Measurements from ENCODE around the gene KMT2E.
A peak's percentile ranks its signal among the peaks of the same experiment; 100 is the strongest.
"Not testable (repeated sequence)": the region's sequence is repeated elsewhere in the genome, so short reads cannot be mapped to it uniquely, and the experiment has no call there.

KMT2E gene

DNA sequence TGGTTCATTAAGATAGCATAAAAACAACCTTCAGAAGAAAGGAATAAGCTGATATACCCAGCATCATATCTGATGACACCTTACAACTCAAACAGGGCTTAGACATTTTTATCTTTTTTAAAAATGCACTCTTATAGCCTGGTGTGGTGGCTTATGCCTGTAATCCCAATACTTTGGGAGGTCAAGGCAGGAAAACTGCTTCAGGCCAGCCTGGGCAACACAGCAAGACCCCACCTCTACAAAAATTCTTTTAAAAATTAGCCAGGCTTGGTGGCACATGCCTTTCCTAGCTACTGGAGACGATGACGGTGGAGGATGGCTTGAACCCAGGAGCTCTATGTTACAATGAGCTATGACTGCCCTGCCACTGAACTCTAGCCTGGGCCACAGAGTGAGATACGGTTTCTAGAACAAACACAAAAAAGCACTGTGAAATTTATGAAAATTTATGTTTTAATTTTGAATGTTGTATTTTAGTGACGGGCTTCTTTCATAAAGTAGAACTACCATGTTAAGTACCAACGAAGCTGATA is 12.3 kb upstream of the KMT2E start:
- no peak for ATAC-seq
- no peak for TF ChIP-seq SNAI2 (CRISPR knock-in tag; IDR thresholded peaks at IDR 0.05)
- TF ChIP-seq TCF4 (CRISPR knock-in tag; IDR thresholded peaks at IDR 0.05; ENCODE audit: borderline replicate concordance), result no peak
- TF ChIP-seq CSDC2 (CRISPR knock-in tag; IDR thresholded peaks at IDR 0.05), result no peak

DNA sequence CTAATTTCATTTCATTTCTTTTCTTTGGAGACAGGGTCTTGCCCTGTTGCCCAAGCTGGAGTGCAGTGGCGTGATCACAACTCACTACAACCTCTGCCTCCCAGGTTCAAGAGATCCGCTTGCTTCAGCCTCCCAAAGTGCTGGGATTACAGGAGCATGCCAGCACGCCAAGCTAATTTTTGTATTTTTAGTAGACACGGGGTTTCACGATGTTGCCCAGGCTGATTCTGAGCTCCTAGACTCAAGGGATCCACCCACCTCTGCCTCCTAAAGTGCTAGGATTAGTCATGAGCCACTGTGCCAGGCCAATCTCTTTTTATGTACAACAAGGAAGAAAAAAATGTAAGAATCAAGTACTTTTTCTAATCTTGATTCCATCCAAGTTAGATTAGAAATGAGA is 10.7 kb upstream of the KMT2E start:
- ATAC-seq, result peak; percentile 94
- TF ChIP-seq SNAI2 (CRISPR knock-in tag; IDR thresholded peaks at IDR 0.05), result no peak
- TF ChIP-seq GLIS3 (CRISPR knock-in tag; IDR thresholded peaks at IDR 0.05), result no peak
- TF ChIP-seq RARB (CRISPR knock-in tag; IDR thresholded peaks at IDR 0.05), result no peak
- TF ChIP-seq, protein P1, sequence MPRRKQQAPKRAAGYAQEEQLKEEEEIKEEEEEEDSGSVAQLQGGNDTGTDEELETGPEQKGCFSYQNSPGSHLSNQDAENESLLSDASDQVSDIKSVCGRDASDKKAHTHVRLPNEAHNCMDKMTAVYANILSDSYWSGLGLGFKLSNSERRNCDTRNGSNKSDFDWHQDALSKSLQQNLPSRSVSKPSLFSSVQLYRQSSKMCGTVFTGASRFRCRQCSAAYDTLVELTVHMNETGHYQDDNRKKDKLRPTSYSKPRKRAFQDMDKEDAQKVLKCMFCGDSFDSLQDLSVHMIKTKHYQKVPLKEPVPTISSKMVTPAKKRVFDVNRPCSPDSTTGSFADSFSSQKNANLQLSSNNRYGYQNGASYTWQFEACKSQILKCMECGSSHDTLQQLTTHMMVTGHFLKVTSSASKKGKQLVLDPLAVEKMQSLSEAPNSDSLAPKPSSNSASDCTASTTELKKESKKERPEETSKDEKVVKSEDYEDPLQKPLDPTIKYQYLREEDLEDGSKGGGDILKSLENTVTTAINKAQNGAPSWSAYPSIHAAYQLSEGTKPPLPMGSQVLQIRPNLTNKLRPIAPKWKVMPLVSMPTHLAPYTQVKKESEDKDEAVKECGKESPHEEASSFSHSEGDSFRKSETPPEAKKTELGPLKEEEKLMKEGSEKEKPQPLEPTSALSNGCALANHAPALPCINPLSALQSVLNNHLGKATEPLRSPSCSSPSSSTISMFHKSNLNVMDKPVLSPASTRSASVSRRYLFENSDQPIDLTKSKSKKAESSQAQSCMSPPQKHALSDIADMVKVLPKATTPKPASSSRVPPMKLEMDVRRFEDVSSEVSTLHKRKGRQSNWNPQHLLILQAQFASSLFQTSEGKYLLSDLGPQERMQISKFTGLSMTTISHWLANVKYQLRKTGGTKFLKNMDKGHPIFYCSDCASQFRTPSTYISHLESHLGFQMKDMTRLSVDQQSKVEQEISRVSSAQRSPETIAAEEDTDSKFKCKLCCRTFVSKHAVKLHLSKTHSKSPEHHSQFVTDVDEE (CRISPR knock-in tag; IDR thresholded peaks at IDR 0.05), result no peak
- TF ChIP-seq BACH2 (CRISPR knock-in tag; IDR thresholded peaks at IDR 0.05; ENCODE audit: borderline replicate concordance), result no peak

DNA sequence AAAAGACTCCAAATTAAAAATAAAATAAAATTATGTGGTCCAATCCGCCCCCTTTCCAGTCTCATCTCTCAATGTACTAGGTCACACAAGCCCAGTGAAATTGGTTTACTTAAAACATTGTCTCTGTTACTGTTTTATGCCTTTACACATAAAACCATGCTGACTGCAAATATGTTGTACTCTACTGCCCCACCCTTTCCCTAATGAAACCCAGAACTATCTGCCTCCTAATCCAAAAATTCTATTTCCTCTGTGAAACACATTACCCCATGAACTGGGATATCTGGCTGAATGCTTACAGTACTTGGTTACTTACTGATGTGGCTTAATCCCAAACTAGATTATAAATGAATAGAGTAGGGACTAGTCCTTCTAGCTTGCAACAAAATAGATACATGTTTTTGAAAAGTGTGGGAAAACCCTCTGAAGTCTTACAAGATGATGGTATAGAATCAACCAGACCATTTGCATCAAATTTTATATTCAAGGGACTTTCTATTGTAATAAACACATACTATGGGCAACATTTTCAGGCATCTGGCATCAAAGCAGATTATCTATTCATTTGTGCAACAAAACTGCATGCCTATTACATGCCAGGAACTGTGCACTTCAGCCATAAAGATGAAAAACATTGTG is 10.0 kb upstream of the KMT2E start:
- no peak for TF ChIP-seq ESRRG (CRISPR knock-in tag; IDR thresholded peaks at IDR 0.05)
- TF ChIP-seq CSDC2 (CRISPR knock-in tag; IDR thresholded peaks at IDR 0.05), result no peak
- no peak for TF ChIP-seq BACH2 (CRISPR knock-in tag; IDR thresholded peaks at IDR 0.05; ENCODE audit: borderline replicate concordance)
- TF ChIP-seq OSR1 (CRISPR knock-in tag; IDR thresholded peaks at IDR 0.05), result no peak
- no peak for TF ChIP-seq ISL1 (CRISPR knock-in tag; IDR thresholded peaks at IDR 0.05)
- TF ChIP-seq ZNF565 (CRISPR knock-in tag; conservative IDR thresholded peaks at IDR 0.05; ENCODE audit: low read depth), result no peak
- no peak for TF ChIP-seq TCF4 (CRISPR knock-in tag; IDR thresholded peaks at IDR 0.05; ENCODE audit: borderline replicate concordance)
- TF ChIP-seq, protein P2, sequence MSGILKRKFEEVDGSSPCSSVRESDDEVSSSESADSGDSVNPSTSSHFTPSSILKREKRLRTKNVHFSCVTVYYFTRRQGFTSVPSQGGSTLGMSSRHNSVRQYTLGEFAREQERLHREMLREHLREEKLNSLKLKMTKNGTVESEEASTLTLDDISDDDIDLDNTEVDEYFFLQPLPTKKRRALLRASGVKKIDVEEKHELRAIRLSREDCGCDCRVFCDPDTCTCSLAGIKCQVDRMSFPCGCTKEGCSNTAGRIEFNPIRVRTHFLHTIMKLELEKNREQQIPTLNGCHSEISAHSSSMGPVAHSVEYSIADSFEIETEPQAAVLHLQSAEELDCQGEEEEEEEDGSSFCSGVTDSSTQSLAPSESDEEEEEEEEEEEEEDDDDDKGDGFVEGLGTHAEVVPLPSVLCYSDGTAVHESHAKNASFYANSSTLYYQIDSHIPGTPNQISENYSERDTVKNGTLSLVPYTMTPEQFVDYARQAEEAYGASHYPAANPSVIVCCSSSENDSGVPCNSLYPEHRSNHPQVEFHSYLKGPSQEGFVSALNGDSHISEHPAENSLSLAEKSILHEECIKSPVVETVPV (CRISPR knock-in tag; IDR thresholded peaks at IDR 0.05), result no peak
- TF ChIP-seq, protein P3, sequence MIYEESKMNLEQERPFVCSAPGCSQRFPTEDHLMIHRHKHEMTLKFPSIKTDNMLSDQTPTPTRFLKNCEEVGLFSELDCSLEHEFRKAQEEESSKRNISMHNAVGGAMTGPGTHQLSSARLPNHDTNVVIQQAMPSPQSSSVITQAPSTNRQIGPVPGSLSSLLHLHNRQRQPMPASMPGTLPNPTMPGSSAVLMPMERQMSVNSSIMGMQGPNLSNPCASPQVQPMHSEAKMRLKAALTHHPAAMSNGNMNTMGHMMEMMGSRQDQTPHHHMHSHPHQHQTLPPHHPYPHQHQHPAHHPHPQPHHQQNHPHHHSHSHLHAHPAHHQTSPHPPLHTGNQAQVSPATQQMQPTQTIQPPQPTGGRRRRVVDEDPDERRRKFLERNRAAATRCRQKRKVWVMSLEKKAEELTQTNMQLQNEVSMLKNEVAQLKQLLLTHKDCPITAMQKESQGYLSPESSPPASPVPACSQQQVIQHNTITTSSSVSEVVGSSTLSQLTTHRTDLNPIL (CRISPR knock-in tag; IDR thresholded peaks at IDR 0.05; ENCODE audit: low read depth), result no peak
- TF ChIP-seq, protein P4, sequence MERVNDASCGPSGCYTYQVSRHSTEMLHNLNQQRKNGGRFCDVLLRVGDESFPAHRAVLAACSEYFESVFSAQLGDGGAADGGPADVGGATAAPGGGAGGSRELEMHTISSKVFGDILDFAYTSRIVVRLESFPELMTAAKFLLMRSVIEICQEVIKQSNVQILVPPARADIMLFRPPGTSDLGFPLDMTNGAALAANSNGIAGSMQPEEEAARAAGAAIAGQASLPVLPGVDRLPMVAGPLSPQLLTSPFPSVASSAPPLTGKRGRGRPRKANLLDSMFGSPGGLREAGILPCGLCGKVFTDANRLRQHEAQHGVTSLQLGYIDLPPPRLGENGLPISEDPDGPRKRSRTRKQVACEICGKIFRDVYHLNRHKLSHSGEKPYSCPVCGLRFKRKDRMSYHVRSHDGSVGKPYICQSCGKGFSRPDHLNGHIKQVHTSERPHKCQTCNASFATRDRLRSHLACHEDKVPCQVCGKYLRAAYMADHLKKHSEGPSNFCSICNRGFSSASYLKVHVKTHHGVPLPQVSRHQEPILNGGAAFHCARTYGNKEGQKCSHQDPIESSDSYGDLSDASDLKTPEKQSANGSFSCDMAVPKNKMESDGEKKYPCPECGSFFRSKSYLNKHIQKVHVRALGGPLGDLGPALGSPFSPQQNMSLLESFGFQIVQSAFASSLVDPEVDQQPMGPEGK (CRISPR knock-in tag; IDR thresholded peaks at IDR 0.05; ENCODE audit: borderline replicate concordance), result no peak
- TF ChIP-seq ZFP30 (CRISPR knock-in tag; IDR thresholded peaks at IDR 0.05), result no peak
- no peak for TF ChIP-seq PPARA (CRISPR knock-in tag; IDR thresholded peaks at IDR 0.05; ENCODE audit: borderline replicate concordance)
- TF ChIP-seq ZFP3 (CRISPR knock-in tag; IDR thresholded peaks at IDR 0.05), result no peak
- no peak for TF ChIP-seq ZC3H10 (CRISPR knock-in tag; IDR thresholded peaks at IDR 0.05)
- no peak for TF ChIP-seq TOX (CRISPR knock-in tag; IDR thresholded peaks at IDR 0.05; ENCODE audit: borderline replicate concordance)
- no peak for TF ChIP-seq GLIS3 (CRISPR knock-in tag; IDR thresholded peaks at IDR 0.05)
- peak; percentile 49 for ATAC-seq

DNA sequence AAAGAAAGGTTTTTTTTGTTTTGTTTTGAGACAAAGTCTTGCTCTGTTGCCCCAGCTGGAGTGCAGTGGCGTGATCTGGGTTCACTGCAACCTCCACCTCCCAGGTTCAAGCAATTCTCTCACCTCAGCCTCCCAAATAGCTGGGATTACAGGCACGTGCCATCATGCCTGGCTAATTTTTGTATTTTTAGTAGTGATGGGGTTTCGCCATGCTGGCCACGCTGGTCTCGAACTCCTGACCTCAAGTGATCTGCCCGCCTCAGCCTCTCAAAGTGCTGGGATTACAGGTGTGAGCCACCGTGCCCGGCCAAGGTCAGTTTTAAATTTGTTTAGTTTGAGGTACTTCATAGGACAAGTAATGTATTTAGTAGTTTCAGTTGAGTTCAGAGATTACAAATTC is 9.0 kb upstream of the KMT2E start:
- ATAC-seq, result not testable (repeated sequence)

DNA sequence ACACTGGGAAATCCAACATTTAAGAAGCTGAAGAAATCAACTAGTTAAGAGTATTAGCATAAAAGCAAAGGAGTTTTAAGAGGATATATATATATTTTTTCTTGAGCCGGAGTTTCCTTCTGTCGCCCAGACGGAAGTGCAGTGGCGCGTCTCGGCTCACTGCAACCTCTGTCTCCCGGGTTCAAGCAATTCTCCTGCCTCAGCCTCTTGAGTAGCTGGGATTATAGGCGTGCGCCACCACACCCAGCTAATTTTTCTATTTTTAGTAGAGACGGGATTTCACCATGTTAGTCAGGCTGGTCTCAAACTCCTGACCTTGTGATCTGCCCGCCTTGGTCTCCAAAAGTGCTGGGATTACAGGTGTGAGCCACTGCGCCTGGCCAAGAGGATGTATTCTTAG is 8.5 kb upstream of the KMT2E start:
- ATAC-seq, result not testable (repeated sequence)

All from SK-N-SH treated with all-trans-retinoic acid at 6 μM for 48 hours (cell line).